Right atrium auricular region (tissue), 2 donors: ENCODE measurements around the gene CASP9. TPM values are rescaled to one million over a fixed set of nuclear protein-coding genes. Genes with fewer than 3 reads are reported as not detected.
"Not testable (repeated sequence)": the region's sequence is repeated elsewhere in the genome, so short reads cannot be mapped to it uniquely, and the experiment has no call there.

Experiments used
- DNase-seq: peaks from one replicate; pipeline ENCODE4 v3.0.0-alpha.2; 2019; ENCODE audit warnings: low spot score
- H3K27ac ChIP-seq, 2 donors: fragments of 200-600 bp; sonication (generic); 1 replicate in 1 of 2; 2 replicates in 1 of 2; pipeline ENCODE4 v1.5.1; 2016 to 2019
- H3K27me3 ChIP-seq, 2 donors: fragments of 200-600 bp; sonication (generic); one replicate each; pipeline versions ENCODE4 v1.5.1 to v1.6.0; 2017 to 2019
- H3K36me3 ChIP-seq: fragments of 200-600 bp; sonication (generic); one replicate; pipeline ENCODE4 v1.5.1; 2016
- H3K4me1 ChIP-seq, 2 donors: fragments of 200-600 bp; sonication (generic); one replicate each; pipeline versions ENCODE4 v1.5.1 to v1.6.0; 2017 to 2019
- H3K4me3 ChIP-seq, 2 donors: fragments of 200-600 bp; sonication (generic); 1 replicate in 1 of 2; 2 replicates in 1 of 2; pipeline ENCODE4 v1.5.1; 2017 to 2019; ENCODE audit warnings: mild to moderate bottlenecking in 1 of 2, moderate library complexity in 1 of 2
- H3K9me3 ChIP-seq, 2 donors: fragments of 200-600 bp; sonication (generic); one replicate each; pipeline ENCODE4 v1.5.1; 2019
- total RNA-seq, 2 donors: library from RNA; depleted of rRNA; stranded (reverse); fragments of >200 nt; gene quantifications; one replicate each; pipeline ENCODE4 v1.1.0, GENCODE V29; 2016
- TF ChIP-seq, protein P1 (sequence below), 2 donors: fragments of 200-600 bp; sonication (generic); IDR thresholded peaks; one replicate each; pipeline ENCODE4 v1.5.1; 2019; ENCODE audit warnings: antibody characterized with exemption in 2 of 2

CASP9 gene
- total RNA-seq, 2 donors from 2014 or later, result 6.8 to 11.9 TPM

DNA sequence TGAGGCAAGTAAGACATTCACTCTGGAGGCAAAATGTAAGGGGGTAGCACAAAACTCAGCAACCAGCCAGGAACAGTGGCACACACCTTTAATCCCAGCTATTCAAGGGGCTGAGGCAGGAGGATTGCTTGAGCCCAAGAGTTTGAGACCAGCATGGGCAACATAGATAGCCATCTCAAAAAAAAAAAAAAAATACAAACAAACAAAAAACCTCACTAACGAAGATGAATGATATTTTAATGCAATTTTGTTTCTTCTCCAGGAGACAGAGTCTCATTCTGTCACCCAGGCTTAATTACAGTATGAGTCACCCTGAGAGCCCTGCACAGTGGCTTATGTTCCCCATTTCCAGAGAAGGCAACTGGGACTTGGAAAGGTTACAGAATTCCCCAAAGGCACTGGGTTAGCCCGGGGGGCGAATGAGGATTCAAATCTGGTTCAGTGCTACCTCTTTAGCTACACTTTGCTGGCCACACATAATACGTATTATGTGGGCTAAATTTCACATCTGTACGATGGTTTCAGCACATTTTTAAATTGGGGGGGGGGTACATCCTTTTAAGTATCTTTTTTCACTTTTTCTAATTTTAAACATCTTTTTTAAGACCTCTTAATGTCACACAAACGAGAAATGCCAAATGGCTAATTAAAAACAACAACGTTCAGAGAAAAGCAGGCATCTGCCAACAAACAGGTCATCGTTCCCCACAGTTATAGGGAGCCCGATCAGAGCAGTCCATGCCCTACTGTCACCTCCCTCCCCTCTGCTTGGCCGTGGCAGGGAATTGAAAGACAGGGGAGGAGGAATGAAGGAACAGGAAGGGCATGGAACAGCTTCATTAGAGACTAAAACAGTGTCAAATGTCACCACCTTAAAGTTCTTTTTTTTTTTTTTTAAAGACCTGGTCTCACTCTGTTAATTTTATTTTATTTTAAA lies 64.0 kb downstream of the CASP9 start:
- Histone ChIP-seq H3K27me3 (no peaks in the 10 kb centered on the region), H3K36me3 (no peaks in the 10 kb centered on the region), H3K9me3 (no peaks in the 10 kb centered on the region), H3K27ac (no peak overlapping the region), H3K4me1 (no peaks in the 10 kb centered on the region), H3K4me3 (no peak overlapping the region)
- no peak for DNase-seq
- TF ChIP-seq, protein P1, sequence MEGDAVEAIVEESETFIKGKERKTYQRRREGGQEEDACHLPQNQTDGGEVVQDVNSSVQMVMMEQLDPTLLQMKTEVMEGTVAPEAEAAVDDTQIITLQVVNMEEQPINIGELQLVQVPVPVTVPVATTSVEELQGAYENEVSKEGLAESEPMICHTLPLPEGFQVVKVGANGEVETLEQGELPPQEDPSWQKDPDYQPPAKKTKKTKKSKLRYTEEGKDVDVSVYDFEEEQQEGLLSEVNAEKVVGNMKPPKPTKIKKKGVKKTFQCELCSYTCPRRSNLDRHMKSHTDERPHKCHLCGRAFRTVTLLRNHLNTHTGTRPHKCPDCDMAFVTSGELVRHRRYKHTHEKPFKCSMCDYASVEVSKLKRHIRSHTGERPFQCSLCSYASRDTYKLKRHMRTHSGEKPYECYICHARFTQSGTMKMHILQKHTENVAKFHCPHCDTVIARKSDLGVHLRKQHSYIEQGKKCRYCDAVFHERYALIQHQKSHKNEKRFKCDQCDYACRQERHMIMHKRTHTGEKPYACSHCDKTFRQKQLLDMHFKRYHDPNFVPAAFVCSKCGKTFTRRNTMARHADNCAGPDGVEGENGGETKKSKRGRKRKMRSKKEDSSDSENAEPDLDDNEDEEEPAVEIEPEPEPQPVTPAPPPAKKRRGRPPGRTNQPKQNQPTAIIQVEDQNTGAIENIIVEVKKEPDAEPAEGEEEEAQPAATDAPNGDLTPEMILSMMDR (IDR thresholded peaks at IDR 0.05), result no peak

DNA sequence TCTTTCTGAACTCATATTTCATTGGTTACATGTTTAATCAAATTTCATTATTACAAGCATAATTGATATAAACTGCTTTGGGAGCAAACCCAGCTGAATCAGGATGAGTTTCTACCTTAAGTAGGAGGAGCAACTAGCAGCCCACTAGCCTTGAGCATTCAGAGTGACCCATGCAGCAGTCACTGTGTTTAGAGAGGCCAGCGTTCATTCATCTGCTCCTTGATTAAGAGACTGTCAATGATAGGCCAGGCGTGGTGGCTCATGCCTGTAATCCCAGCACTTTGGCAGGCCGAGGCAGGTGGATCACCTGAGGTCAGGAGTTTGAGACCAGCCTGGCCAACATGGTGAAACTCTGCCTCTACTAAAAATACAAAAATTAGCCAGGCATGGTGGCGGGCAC lies 65.6 kb downstream of the CASP9 start:
- not testable (repeated sequence) for H3K9me3 ChIP-seq, H3K4me1 ChIP-seq, DNase-seq, H3K36me3 ChIP-seq, H3K27me3 ChIP-seq, H3K4me3 ChIP-seq, H3K27ac ChIP-seq

DNA sequence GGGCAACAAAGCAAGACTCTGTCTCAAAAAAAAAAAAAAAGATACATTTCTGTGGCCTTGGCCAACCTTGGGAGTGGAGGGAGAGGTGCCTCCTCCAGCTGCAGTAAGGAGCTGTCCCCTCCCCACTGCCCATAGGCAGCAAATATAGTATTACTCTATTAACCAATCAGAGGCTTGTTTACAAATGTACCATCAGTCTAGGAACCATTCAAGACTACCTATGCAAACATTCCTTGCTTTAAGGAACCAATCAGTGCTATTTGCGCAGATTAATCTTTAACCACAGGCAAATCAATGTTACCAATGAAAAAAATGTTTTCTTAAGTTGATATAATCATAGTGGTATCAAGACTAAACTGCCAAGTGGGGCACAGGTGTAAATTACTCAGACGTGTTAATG lies 66.4 kb downstream of the CASP9 start:
- H3K4me3 ChIP-seq, result no peak overlapping the region
- TF ChIP-seq, protein P1 (IDR thresholded peaks at IDR 0.05), result no peak
- no peaks in the 10 kb centered on the region for H3K4me1 ChIP-seq
- H3K27me3 ChIP-seq, result no peaks in the 10 kb centered on the region
- H3K9me3 ChIP-seq, result no peaks in the 10 kb centered on the region
- no peak overlapping the region for H3K27ac ChIP-seq
- DNase-seq, result no peak
- no peaks in the 10 kb centered on the region for H3K36me3 ChIP-seq

DNA sequence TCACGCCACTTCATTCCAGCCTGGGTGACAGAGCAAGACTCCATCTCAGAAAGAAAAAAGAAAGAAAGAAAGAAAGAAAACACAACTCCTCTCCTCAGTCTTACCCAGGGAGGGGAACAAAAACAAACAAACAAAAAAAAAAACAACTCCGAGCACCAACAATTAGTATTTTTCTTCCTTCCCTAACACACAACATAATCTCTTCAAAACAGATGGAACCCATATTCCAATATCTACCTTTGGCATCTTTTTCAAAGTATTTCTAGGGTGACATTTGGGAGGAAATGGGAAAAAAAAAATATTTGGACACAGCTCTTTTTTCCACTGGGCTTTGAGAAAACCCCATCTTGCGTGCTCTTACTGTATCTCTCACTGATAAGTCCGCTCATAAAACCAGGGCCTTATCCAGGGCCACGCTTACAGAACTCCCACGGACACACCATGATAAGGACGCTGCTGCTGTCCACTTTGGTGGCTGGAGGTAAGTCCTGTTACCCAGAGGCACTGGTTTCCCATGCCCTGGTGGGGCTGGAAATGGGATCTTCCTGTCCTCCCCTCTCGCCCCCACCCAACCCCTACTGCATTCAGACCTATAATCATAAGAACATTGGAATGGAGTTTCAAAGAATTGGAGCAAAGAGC lies 67.6 kb downstream of the CASP9 start, which contains the start of gene CELA2A:
Gene CELA2A, plus strand, starts transcription at position 420 of the 642 bp plus-strand sequence. Its CDS starts 22 bp downstream, at position 442.
- Histone ChIP-seq H3K9me3 (no peaks in the 10 kb centered on the region), H3K27me3 (no peaks in the 10 kb centered on the region), H3K27ac (no peak within 1 kb of the TSS), H3K4me3 (no peak within 1 kb of the TSS), H3K36me3 (no peaks in the 10 kb centered on the region), H3K4me1 (no peaks in the 10 kb centered on the region)
- DNase-seq, result no peak
- TF ChIP-seq, protein P1 (IDR thresholded peaks at IDR 0.05), result no peak

DNA sequence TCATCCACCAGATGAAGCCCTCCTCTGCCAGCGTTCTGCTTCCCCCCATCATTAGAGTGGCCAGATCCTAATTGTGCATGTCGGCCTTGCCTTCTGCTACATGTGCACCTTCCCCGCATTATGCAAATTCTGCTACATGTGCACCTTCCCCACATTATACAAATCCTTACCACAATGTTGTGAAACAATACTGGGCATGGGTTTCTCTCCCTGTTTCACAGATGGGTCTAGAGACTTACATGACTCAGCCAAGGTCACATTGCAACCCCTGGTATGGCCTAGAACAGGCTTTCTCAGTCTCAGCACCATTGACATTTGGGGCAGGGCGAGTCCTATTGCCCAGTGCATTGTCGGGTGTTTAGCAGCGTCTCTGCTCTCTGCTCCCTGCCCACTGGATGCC lies 68.5 kb downstream of the CASP9 start:
- DNase-seq, result no peak
- Histone ChIP-seq H3K4me1 (no peaks in the 10 kb centered on the region), H3K36me3 (no peaks in the 10 kb centered on the region), H3K9me3 (no peaks in the 10 kb centered on the region), H3K27me3 (no peaks in the 10 kb centered on the region), H3K4me3 (no peak overlapping the region), H3K27ac (no peak overlapping the region)
- TF ChIP-seq, protein P1 (IDR thresholded peaks at IDR 0.05), result no peak

DNA sequence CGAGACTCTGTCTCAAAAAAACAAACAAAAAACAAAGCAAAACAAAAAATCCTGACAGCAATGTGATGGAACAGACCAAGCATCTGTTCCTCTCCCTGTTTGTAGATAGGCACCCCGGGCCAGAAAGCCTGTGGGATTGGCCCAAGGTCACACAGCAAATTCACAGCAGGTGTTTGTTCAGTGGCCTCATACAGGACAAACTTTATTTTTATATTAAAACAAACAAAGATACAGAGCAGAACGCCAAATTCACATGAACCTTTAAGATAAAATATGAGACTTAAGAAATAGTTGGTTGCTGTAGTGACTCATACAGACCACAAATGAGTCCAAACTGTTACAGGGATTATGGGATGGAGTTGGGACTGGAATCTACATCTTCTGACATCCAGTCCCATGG lies 69.8 kb downstream of the CASP9 start:
- H3K4me3 ChIP-seq, result no peak overlapping the region
- no peak overlapping the region for H3K27ac ChIP-seq

More for the DNA sequence above, 69.8 kb downstream of the CASP9 start:
- no peaks in the 10 kb centered on the region for H3K4me1 ChIP-seq
- DNase-seq, result no peak
- TF ChIP-seq, protein P1 (IDR thresholded peaks at IDR 0.05), result no peak
- H3K9me3 ChIP-seq, result no peaks in the 10 kb centered on the region
- no peaks in the 10 kb centered on the region for H3K36me3 ChIP-seq
- no peaks in the 10 kb centered on the region for H3K27me3 ChIP-seq
